Peyer's patch (tissue), 4 donors: ENCODE results near the gene ERMARD.

Experiments used
- CTCF ChIP-seq, 6 experiments: fragments of 450-650 bp in 4 of 6; fragments of 200-600 bp in 2 of 6; sonication (generic) in 1 of 6; IDR thresholded peaks; one replicate each; pipeline ENCODE4 v1.5.1; 2017 to 2019; ENCODE audit warnings: antibody characterized with exemption in 6 of 6, mild to moderate bottlenecking in 3 of 6, moderate library complexity in 1 of 6
- POLR2A ChIP-seq, 2 donors: fragments of 450-650 bp; IDR thresholded peaks; one replicate each; pipeline ENCODE4 v1.5.1; 2017; ENCODE audit warnings: antibody characterized with exemption in 2 of 2, mild to moderate bottlenecking in 2 of 2, moderate library complexity in 2 of 2

- TF ChIP-seq POLR2A (IDR thresholded peaks at IDR 0.05) (no peak), CTCF (IDR thresholded peaks at IDR 0.05) (no peak)
Measured at GRCh38 chr6:169826697-169827096, 75.3 kb downstream of the ERMARD start.
